ENCODE measurements around the gene ANKFN1. TPM values are rescaled to one million over a fixed set of nuclear protein-coding genes. Genes with fewer than 3 reads are reported as not detected.

The ANKFN1 gene
- total RNA-seq, 1 experiment from 2014 or later: not detected

DNA sequence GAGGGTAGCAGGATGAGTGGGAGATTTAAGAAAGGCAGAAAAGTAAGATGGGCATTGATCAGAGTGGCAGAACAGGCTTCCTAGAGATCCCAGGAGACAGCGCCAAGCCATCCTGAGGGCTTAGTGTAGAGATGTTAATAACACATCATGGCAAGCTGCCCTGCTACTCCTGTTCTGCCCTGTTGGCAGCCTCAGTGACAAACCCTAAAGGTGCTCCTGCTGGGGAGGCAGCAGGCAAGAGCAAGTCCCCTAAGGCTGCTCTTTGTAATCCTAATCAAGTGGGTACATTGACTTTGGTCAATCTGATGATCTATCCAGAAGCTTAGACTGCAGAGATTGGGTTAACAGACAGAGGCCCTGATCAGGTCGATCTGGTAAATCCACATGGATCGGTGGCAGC lies 16.3 kb downstream of the ANKFN1 start:
- Histone ChIP-seq H2BK15ac (ENCODE audit: low read depth, low read length) (no peak overlapping the region), H3K18ac (ENCODE audit: insufficient read length, low read depth, low read length) (no peak overlapping the region), H3K79me1 (ENCODE audit: insufficient read depth, low read depth, low read length, poor library complexity, severe bottlenecking) (no peaks in the 10 kb centered on the region), H3K9ac (ENCODE audit: extremely low read depth, insufficient read length, low read length) (no peak overlapping the region), H4K8ac (replicated peaks; ENCODE audit: insufficient read length, low read depth, low read length) (no peak overlapping the region), H3K4ac (ENCODE audit: low read depth, low read length) (no peak overlapping the region), H3K56ac (ENCODE audit: insufficient read length, low read depth, low read length) (no peak overlapping the region), H4K20me1 (ENCODE audit: control insufficient read depth, insufficient read depth, insufficient read length) (no peaks in the 10 kb centered on the region), H3K4me1 (ENCODE audit: insufficient read depth, low read length) (peaks cover 2% of the 10 kb centered on the region; the same call in 1 of the 2 replicates), H2BK5ac (ENCODE audit: insufficient read length, low read length) (no peak overlapping the region), H3K4me2 (ENCODE audit: insufficient read depth, insufficient read length, low read length) (no peak overlapping the region), H3K23ac (ENCODE audit: insufficient read length, low read depth, low read length) (no peak overlapping the region), H3K27ac (ENCODE audit: insufficient read length, low read depth, low read length) (no peak overlapping the region), H3K23me2 (ENCODE audit: insufficient read length, low read depth, low read length, poor library complexity, severe bottlenecking) (no peaks in the 10 kb centered on the region), H2AK5ac (ENCODE audit: insufficient read length, low read length) (no peak overlapping the region), H2AFZ (ENCODE audit: low read length) (no peak overlapping the region), H2BK120ac (ENCODE audit: low read depth, low read length, poor library complexity, severe bottlenecking) (no peak overlapping the region), H3K79me2 (ENCODE audit: insufficient read depth, low read length) (no peaks in the 10 kb centered on the region), H3K9me3 (ENCODE audit: control insufficient read depth, low read depth, low read length) (no peaks in the 10 kb centered on the region), H4K91ac (ENCODE audit: insufficient read length, low read depth, low read length) (no peak overlapping the region), H3T11ph (ENCODE audit: low read length) (no peak overlapping the region), H2BK12ac (ENCODE audit: insufficient read length, low read depth, low read length) (no peak overlapping the region), H4K5ac (ENCODE audit: insufficient read length, low read depth, low read length) (no peak overlapping the region), H3K14ac (ENCODE audit: insufficient read depth, low read length) (no peak overlapping the region), H3K27me3 (ENCODE audit: insufficient read depth, low read length) (no peaks in the 10 kb centered on the region), H2BK20ac (ENCODE audit: low read depth, low read length, poor library complexity, severe bottlenecking) (no peak overlapping the region)
- no peak for DNase-seq
- Mint-ChIP-seq H3K27me3 (ENCODE audit: low read depth) (no peaks in the 10 kb centered on the region), H3K27ac (no peak overlapping the region), H3K4me3 (no peak overlapping the region), H3K36me3 (ENCODE audit: insufficient read depth in 1 of 3, low read depth in 3 of 3) (no peaks in the 10 kb centered on the region), H3K4me1 (peaks cover 22 to 24% of the 10 kb centered on the region in 2 experiments), H3K9me3 (no peaks in the 10 kb centered on the region)
- TF ChIP-seq, protein P1, sequence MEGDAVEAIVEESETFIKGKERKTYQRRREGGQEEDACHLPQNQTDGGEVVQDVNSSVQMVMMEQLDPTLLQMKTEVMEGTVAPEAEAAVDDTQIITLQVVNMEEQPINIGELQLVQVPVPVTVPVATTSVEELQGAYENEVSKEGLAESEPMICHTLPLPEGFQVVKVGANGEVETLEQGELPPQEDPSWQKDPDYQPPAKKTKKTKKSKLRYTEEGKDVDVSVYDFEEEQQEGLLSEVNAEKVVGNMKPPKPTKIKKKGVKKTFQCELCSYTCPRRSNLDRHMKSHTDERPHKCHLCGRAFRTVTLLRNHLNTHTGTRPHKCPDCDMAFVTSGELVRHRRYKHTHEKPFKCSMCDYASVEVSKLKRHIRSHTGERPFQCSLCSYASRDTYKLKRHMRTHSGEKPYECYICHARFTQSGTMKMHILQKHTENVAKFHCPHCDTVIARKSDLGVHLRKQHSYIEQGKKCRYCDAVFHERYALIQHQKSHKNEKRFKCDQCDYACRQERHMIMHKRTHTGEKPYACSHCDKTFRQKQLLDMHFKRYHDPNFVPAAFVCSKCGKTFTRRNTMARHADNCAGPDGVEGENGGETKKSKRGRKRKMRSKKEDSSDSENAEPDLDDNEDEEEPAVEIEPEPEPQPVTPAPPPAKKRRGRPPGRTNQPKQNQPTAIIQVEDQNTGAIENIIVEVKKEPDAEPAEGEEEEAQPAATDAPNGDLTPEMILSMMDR (conservative IDR thresholded peaks at IDR 0.05): no peak
- no CpG with 5 or more reads among the region's 3 CpGs for WGBS (ENCODE audit: extremely low coverage, insufficient read length, low lambda C conversion rate)
